ENCODE measurements around the gene PADI3.

- no peak for TF ChIP-seq CTCF (IDR thresholded peaks at IDR 0.05)
- no peak for TF ChIP-seq POLR2A (IDR thresholded peaks at IDR 0.05)
Measured at GRCh38 chr1:17212009-17212408, 36.9 kb upstream of the PADI3 start.
